Cerebellar nuclear complex (tissue), 1 donor: ENCODE data around the gene BPIFB6.

ENCODE experiments used
- DNase-seq, 2 experiments: peaks; one replicate each; lab custom pipeline; 2025; lab: John Stamatoyannopoulos, UW

Gene BPIFB6

DNA sequence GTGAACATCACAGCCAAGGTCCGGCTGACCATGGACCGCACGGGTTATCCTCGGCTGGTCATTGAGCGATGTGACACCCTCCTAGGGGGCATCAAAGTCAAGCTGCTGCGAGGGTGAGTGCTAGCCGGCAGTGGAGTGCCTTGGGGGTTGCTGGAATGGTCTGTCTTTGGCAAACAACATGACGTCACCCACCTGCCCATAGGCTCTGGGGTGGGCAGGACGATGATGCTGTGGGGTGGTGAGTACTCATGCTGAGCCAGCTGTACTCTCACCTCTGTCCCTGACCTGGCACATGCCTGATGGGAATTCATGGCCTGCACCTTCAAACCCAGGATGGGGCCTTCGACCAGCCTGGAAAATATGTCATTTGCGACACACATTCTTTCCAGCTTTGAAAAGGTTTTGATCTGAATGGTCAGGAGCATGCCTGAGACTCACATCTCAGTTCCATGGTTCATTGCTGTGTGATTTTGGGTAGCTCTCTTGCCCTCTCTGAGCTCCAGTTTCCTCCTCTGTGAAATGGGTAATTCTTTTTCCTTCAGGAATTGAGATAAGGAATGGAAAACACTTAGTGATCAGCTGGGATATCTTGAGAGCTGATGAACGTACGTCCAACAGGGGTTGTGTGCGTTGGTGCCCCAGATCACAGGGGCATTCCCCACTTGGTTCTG, 54.7 kb downstream of the BPIFB6 start:
- no peak for DNase-seq

DNA sequence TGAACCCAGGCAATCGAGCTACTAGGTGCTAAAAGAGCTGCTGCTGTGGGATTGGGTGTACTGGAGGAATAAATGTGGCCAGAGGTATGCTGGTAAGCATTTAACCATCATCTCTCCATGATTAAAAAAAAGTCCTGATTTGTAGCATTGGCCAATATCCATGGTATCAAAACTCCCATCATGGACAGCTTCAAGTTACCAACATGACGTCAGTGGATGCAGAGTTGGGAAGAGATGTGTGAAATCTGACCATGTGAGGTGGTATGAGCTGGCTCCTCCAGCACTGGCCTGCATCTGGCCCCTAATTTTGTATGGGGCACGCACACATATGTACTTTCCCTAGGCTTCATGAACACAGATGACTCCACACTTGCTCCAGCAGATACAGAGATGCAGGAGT, 59.7 kb downstream of the BPIFB6 start:
- DNase-seq, result no peak

DNA sequence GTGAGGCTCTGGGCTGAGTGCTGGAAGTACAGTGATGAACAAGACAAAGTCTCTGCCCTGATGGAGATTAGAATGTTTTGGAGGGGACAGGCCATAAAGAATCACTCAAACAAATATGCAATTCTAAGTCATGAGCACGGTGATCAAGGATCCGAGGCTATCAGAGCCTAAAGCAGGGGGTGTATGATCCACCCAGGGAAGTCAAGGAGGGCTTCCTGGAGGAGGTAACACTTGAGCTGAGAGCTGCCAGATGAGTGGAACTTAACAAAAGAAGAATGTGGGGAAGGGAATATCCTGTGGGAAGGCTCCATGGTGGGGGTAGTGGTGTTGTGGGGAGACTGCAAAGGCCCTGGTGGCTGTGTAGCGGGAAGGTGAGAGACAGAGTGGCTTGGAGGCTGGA, 60.2 kb downstream of the BPIFB6 start:
- DNase-seq, result no peak

DNA sequence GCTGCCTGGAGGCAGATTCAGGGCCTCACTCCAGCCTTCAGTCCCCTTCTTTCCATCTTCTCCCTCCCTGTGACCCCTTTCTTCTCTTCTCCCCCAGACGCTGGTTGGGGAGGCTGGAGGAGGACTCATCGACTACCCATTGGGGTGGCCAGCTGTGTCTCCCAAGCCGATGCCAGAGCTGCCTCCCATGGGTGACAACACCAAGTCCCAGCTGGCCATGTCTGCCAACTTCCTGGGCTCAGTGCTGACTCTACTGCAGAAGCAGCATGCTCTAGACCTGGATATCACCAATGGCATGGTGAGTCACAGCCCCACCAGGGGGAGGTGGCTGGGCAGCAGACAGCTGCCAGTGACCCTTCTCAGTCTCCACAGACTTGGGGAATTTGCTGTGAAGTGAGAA, 60.9 kb downstream of the BPIFB6 start:
- no peak for DNase-seq

DNA sequence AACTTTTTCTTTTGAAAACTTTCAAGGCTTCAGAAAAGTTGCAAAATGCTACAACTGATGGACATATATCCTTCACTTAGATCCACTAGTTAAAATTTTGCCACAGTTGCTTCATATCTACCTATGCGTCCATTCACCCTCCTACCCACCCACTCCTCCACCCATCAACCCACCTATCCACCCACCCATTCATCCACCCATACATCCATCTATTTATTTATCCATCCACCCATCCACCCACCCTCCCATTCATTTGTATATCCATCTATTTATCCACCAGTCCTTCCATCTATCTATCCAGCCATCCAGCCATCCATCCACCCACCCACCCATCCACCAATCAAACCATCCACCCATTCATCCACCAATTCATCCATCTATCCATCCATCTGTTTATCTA, 61.6 kb downstream of the BPIFB6 start:
- DNase-seq, result no peak

DNA sequence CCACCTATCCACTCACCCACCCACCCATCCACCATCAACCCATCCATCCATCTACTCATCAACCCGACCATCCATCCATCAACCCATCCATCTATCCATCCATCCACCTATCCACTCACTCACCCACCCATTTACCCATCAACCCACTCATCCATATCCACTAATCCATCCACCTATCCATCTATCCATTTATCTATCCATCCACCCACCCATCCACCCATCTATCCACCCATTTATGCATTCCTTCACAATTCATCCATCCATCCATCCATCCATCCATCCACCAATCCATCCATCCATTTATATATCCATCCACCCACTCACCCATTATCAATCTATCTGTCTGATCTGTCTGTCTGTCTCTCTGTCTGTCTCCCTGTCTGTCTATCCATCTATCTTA, 62.1 kb downstream of the BPIFB6 start:
- DNase-seq, result no peak
